Fibroblast of lung (primary cell): ENCODE data around the gene ZFYVE1. TPM values are rescaled to one million over a fixed set of nuclear protein-coding genes. Genes with fewer than 3 reads are reported as not detected.

Source experiments
- DNase-seq, 2 donors: peaks; one replicate each; pipeline versions ENCODE4 v3.0.0 to v3.0.0-alpha.2; 2010; ENCODE audit warnings: low read depth in 2 of 2
- H2AFZ ChIP-seq: 2 replicates; pipeline ENCODE4 v1.5.1; 2012; ENCODE audit warnings: low read length, control low read depth, inconsistent platforms
- H3K27ac ChIP-seq: 2 replicates; pipeline ENCODE4 v1.5.1; 2011; ENCODE audit warnings: low read length, control low read depth; ENCODE audit not compliant: insufficient read depth
- H3K27me3 ChIP-seq: 2 replicates; pipeline ENCODE4 v1.5.1; 2011; ENCODE audit warnings: mild to moderate bottlenecking, low read length; ENCODE audit not compliant: control insufficient read depth, insufficient read depth
- H3K36me3 ChIP-seq: 2 replicates; pipeline ENCODE4 v1.5.1; 2011; ENCODE audit warnings: low read length; ENCODE audit not compliant: control insufficient read depth, insufficient read depth
- H3K4me1 ChIP-seq: 2 replicates; pipeline ENCODE4 v1.5.1; 2011; ENCODE audit warnings: low read length; ENCODE audit not compliant: control insufficient read depth, insufficient read depth; ENCODE audit errors: extremely low read depth
- H3K4me2 ChIP-seq: 2 replicates; pipeline ENCODE4 v1.5.1; 2011; ENCODE audit warnings: low read length, control low read depth; ENCODE audit not compliant: insufficient read depth; ENCODE audit errors: extremely low read depth
- H3K4me3 ChIP-seq, 4 experiments: fragments of 200-600 bp in 1 of 4; sonication (generic) in 1 of 4; replicated peaks in 1 of 4; 2 replicates each; pipeline ENCODE4 v1.5.1; 2011 to 2016; ENCODE audit warnings: low read length in 4 of 4, low read depth in 3 of 4, mild to moderate bottlenecking in 3 of 4, control low read depth in 2 of 4, inconsistent platforms in 1 of 4, mixed read lengths in 1 of 4; ENCODE audit not compliant: insufficient read depth in 1 of 4; ENCODE audit errors: control extremely low read depth in 1 of 4
- H3K79me2 ChIP-seq: 2 replicates; pipeline ENCODE4 v1.5.1; 2012; ENCODE audit warnings: mild to moderate bottlenecking, low read length, inconsistent platforms; ENCODE audit not compliant: control insufficient read depth, insufficient read depth
- H3K9ac ChIP-seq: 2 replicates; pipeline ENCODE4 v1.5.1; 2011; ENCODE audit warnings: mild to moderate bottlenecking, low read length, control low read depth; ENCODE audit not compliant: insufficient read depth
- H3K9me3 ChIP-seq: 2 replicates; pipeline ENCODE4 v1.5.1; 2012; ENCODE audit warnings: low read depth, low read length; ENCODE audit not compliant: control insufficient read depth, insufficient read depth
- H4K20me1 ChIP-seq: 2 replicates; pipeline ENCODE4 v1.5.1; 2011; ENCODE audit warnings: low read length; ENCODE audit not compliant: control insufficient read depth, insufficient read depth; ENCODE audit errors: extremely low read depth
- EZH2 ChIP-seq: IDR thresholded peaks from 2 replicates; pipeline ENCODE4 v1.5.1; 2012; ENCODE audit warnings: low read length, control low read depth, mild to moderate bottlenecking; ENCODE audit errors: missing control alignments
- polyA minus RNA-seq: library from RNA; depleted of rRNA, polyadenylated mRNA; stranded (reverse); fragments of >200 nt; gene quantifications from 2 replicates; pipeline ENCODE4 v1.2.3, GENCODE V29; 2011; ENCODE audit warnings: low replicate concordance
- polyA plus RNA-seq, 2 donors: library from polyadenylated mRNA; depleted of rRNA in 1 of 2; stranded (reverse) in 1 of 2; unstranded in 1 of 2; fragments of >200 nt; gene quantifications; 2 replicates each; pipeline ENCODE4 v1.2.1, GENCODE V29; 2011 to 2012; ENCODE audit warnings: missing spikeins in 1 of 2
- total RNA-seq: library from RNA; depleted of rRNA; stranded (reverse); fragments of >200 nt; gene quantifications from 2 replicates; pipeline ENCODE4 v1.2.1, GENCODE V29; 2014
- TF ChIP-seq, protein P1 (sequence below), 2 donors: IDR thresholded peaks in 1 of 2; conservative IDR thresholded peaks in 1 of 2; 1 replicate in 1 of 2; 2 replicates in 1 of 2; pipeline ENCODE4 v1.5.1; 2011 to 2012; ENCODE audit warnings: low read length in 2 of 2, control low read depth in 1 of 2, inconsistent platforms in 1 of 2, low read depth in 1 of 2, mild to moderate bottlenecking in 1 of 2

ZFYVE1 gene, protein sequence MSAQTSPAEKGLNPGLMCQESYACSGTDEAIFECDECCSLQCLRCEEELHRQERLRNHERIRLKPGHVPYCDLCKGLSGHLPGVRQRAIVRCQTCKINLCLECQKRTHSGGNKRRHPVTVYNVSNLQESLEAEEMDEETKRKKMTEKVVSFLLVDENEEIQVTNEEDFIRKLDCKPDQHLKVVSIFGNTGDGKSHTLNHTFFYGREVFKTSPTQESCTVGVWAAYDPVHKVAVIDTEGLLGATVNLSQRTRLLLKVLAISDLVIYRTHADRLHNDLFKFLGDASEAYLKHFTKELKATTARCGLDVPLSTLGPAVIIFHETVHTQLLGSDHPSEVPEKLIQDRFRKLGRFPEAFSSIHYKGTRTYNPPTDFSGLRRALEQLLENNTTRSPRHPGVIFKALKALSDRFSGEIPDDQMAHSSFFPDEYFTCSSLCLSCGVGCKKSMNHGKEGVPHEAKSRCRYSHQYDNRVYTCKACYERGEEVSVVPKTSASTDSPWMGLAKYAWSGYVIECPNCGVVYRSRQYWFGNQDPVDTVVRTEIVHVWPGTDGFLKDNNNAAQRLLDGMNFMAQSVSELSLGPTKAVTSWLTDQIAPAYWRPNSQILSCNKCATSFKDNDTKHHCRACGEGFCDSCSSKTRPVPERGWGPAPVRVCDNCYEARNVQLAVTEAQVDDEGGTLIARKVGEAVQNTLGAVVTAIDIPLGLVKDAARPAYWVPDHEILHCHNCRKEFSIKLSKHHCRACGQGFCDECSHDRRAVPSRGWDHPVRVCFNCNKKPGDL
- total RNA-seq (14.4 and 22.1 TPM in 2 replicates), polyA plus RNA-seq (14.9 and 18.8 TPM in 2 replicates), polyA minus RNA-seq (77.6 and 81.5 TPM in 2 replicates)
- polyA plus RNA-seq (2012) = 16.5 and 18.2 TPM in 2 replicates

DNA sequence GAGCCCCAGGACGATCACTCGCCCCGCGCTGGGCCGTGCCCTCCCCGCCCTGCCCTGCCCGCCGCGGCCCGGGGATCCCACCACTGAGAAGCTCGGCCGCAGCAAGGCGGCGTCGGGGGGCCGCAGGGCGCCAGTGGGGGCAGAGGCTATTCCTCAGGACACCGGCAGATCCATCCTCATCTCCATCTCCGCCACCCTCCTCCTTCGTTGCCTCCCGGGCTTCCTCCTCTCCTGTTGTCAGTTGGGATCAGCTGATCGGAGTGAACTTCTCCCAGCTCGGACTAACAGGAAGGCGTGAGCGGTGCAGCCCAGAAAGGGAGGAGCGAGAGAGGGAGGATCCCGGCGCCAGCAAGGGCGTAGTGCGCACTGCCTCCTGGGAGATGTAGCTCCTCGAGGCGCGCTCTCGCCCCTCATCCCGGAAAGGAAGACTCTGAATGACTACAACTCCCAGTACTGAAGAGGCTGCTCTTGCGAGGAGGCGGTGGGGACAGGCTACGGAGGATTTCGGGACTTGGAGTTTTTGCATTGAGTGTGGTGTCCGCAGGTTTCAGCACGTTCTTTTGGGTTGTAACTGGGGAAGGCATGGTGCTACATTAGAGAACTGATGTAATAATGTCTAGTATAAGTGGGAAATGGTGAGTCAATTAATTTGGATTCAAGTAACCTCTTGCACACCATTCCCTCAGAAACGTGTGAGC, at the start of gene ZFYVE1:
TSS of gene ZFYVE1 (minus strand) at position 262 of the 698 bp plus-strand sequence. CDS start 2,598 bp downstream, outside the sequence.
- H3K4me1 ChIP-seq = no peaks in the 10 kb centered on the region
- peaks cover 5% of the 10 kb centered on the region for H3K36me3 ChIP-seq
- TF ChIP-seq EZH2 = no peak
- TF ChIP-seq, protein P1, sequence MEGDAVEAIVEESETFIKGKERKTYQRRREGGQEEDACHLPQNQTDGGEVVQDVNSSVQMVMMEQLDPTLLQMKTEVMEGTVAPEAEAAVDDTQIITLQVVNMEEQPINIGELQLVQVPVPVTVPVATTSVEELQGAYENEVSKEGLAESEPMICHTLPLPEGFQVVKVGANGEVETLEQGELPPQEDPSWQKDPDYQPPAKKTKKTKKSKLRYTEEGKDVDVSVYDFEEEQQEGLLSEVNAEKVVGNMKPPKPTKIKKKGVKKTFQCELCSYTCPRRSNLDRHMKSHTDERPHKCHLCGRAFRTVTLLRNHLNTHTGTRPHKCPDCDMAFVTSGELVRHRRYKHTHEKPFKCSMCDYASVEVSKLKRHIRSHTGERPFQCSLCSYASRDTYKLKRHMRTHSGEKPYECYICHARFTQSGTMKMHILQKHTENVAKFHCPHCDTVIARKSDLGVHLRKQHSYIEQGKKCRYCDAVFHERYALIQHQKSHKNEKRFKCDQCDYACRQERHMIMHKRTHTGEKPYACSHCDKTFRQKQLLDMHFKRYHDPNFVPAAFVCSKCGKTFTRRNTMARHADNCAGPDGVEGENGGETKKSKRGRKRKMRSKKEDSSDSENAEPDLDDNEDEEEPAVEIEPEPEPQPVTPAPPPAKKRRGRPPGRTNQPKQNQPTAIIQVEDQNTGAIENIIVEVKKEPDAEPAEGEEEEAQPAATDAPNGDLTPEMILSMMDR (conservative IDR thresholded peaks at IDR 0.05 in 1 of 2, IDR thresholded peaks at IDR 0.05 in 1 of 2; ENCODE audit: low read depth in 1 of 2, low read length in 2 of 2) = no peak
- peak within 1 kb of the TSS; percentile 77 for H3K27ac ChIP-seq
- H4K20me1 ChIP-seq = no peaks in the 10 kb centered on the region
- DNase-seq = peak; percentile 98 to 99
- H2AFZ ChIP-seq = peak within 1 kb of the TSS; percentile 89
- H3K4me2 ChIP-seq = peak within 1 kb of the TSS; percentile 71
- H3K4me3 ChIP-seq = peak within 1 kb of the TSS; percentile 64 to 92 (median 86)
- H3K9me3 ChIP-seq = no peaks in the 10 kb centered on the region
- no peaks in the 10 kb centered on the region for H3K27me3 ChIP-seq
- peak within 1 kb of the TSS; percentile 70 for H3K9ac ChIP-seq
- H3K79me2 ChIP-seq = peaks cover 30% of the 10 kb centered on the region

DNA sequence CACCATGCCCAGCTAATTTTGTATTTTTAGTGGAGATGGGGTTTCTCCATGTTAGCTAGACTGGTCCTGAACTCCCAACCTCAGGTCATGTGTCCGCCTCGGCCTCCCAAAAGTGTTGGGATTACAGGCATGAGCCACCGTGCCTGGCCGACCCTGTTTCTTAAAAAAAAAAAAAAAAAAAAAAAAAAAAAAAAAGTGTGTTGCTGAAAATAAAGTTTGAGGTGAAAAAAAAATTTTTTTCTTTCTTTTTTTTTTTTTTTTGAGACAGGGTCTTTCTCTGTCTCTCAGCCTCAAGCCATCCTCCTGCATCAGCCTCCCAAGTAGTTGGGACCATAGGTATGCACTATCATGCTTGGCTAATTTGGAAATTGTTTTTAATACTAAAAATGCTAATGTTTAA, 42.7 kb upstream of the ZFYVE1 start:
- Histone ChIP-seq H3K4me2 (no peak overlapping the region), H2AFZ (no peak overlapping the region), H3K9me3 (no peaks in the 10 kb centered on the region), H3K9ac (no peak overlapping the region), H3K4me1 (no peaks in the 10 kb centered on the region), H3K27ac (no peak overlapping the region), H3K27me3 (no peaks in the 10 kb centered on the region), H3K36me3 (peaks cover 2% of the 10 kb centered on the region), H3K79me2 (peaks cover 90% of the 10 kb centered on the region), H4K20me1 (no peaks in the 10 kb centered on the region), H3K4me3 (no peak overlapping the region)
- DNase-seq = no peak
- TF ChIP-seq EZH2 = no peak
- TF ChIP-seq, protein P1 (conservative IDR thresholded peaks at IDR 0.05 in 1 of 2, IDR thresholded peaks at IDR 0.05 in 1 of 2; ENCODE audit: low read depth in 1 of 2, low read length in 2 of 2) = no peak
